HFFc6 (cell line): ENCODE measurements around the gene EML6. TPM values are rescaled to one million over a fixed set of nuclear protein-coding genes. Genes with fewer than 3 reads are reported as not detected.

ENCODE experiments used
- DNase-seq: peaks from one replicate; pipeline ENCODE4 v3.0.0-alpha.2; 2018
- H3K27ac Mint-ChIP-seq: 2 replicates; pipeline ENCODE4 v1.8.0; 2020; ENCODE audit warnings: mild to moderate bottlenecking, mixed read lengths
- H3K27me3 Mint-ChIP-seq: 2 replicates; pipeline ENCODE4 v1.8.0; 2021; ENCODE audit warnings: mild to moderate bottlenecking, moderate library complexity, mixed read lengths; ENCODE audit not compliant: insufficient read depth
- H3K36me3 Mint-ChIP-seq: 2 replicates; pipeline ENCODE4 v1.8.0; 2021; ENCODE audit warnings: low read depth, mixed read lengths
- H3K4me1 Mint-ChIP-seq: 2 replicates; pipeline ENCODE4 v1.8.0; 2020; ENCODE audit warnings: low read depth, mixed read lengths
- H3K4me3 Mint-ChIP-seq: 2 replicates; pipeline ENCODE4 v1.8.0; 2020; ENCODE audit warnings: mild to moderate bottlenecking, moderate library complexity, mixed read lengths
- H3K9me3 Mint-ChIP-seq: 2 replicates; pipeline ENCODE4 v1.8.0; 2020; ENCODE audit warnings: mild to moderate bottlenecking, mixed read lengths
- total RNA-seq, 6 experiments: library from RNA; stranded (reverse); fragmentation: NEBNext Ultra II Directional; extraction: Animal tissue kit (Norgen Biotek cat#: 25700); gene quantifications; 2 replicates in 1 of 6; 3 replicates in 5 of 6; pipeline ENCODE4 v1.2.3, GENCODE V29; 2021
- TF ChIP-seq, protein P1 (sequence below): fragments of 200-600 bp; sonication (generic); IDR thresholded peaks from 2 replicates; pipeline ENCODE4 v1.5.0; 2021; ENCODE audit warnings: antibody characterized with exemption, mild to moderate bottlenecking

Gene EML6
- total RNA-seq, 6 experiments from 2014 or later, result 0.05 to 0.37 (median 0.25) TPM

DNA sequence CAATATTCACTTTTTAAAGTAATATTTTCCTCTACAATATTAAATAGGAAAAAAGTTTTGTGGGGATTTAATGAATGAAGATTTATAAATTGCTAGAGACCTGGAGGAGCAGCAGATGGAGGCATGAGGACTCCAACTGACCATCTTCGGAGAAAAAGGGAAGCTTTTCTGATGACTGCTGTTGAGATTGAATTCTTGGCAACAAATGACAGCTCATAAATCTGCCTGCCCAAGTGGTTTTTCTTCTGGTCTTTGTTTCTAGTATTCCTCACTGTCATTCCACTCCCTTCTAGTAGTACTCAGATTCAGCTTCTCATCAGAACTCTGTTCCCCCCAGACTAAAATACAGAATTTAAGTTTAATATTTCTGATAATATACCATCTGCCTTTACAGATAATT, 157.0 kb downstream of the EML6 start:
- no peaks in the 10 kb centered on the region for H3K9me3 Mint-ChIP-seq
- no peak overlapping the region for H3K27ac Mint-ChIP-seq
- no peak for DNase-seq
- H3K36me3 Mint-ChIP-seq, result no peaks in the 10 kb centered on the region
- H3K27me3 Mint-ChIP-seq, result peaks cover 7% of the 10 kb centered on the region
- no peak overlapping the region for H3K4me3 Mint-ChIP-seq
- TF ChIP-seq, protein P1, sequence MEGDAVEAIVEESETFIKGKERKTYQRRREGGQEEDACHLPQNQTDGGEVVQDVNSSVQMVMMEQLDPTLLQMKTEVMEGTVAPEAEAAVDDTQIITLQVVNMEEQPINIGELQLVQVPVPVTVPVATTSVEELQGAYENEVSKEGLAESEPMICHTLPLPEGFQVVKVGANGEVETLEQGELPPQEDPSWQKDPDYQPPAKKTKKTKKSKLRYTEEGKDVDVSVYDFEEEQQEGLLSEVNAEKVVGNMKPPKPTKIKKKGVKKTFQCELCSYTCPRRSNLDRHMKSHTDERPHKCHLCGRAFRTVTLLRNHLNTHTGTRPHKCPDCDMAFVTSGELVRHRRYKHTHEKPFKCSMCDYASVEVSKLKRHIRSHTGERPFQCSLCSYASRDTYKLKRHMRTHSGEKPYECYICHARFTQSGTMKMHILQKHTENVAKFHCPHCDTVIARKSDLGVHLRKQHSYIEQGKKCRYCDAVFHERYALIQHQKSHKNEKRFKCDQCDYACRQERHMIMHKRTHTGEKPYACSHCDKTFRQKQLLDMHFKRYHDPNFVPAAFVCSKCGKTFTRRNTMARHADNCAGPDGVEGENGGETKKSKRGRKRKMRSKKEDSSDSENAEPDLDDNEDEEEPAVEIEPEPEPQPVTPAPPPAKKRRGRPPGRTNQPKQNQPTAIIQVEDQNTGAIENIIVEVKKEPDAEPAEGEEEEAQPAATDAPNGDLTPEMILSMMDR, result no peak
- peaks cover 6% of the 10 kb centered on the region for H3K4me1 Mint-ChIP-seq

DNA sequence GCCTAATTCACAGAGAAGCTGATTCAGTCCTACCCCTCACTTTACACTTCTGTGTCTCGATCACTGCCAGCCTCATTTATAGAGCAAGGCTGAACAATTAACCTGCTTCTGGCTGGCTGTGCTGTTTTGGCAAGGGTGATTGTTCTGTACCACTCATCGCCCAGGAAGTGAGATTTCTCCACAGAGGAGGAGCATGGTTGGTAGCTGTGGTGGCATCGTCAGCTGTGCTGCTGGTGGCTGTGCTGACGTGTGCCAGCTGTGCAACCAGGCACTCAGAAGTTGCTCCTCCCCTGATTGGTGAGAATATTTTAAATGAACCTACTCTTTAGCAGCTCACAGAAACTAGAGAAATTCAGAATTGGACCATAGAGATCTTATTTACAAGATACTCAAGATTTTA, 158.3 kb downstream of the EML6 start:
- H3K36me3 Mint-ChIP-seq, result no peaks in the 10 kb centered on the region
- no peak overlapping the region for H3K27ac Mint-ChIP-seq
- no peak for DNase-seq
- H3K27me3 Mint-ChIP-seq, result peaks cover 8% of the 10 kb centered on the region
- no peak overlapping the region for H3K4me3 Mint-ChIP-seq
- no peaks in the 10 kb centered on the region; the same call in 1 of the 2 replicates for H3K9me3 Mint-ChIP-seq
- H3K4me1 Mint-ChIP-seq, result peaks cover 5% of the 10 kb centered on the region; the same call in 1 of the 2 replicates
- TF ChIP-seq, protein P1, result no peak

DNA sequence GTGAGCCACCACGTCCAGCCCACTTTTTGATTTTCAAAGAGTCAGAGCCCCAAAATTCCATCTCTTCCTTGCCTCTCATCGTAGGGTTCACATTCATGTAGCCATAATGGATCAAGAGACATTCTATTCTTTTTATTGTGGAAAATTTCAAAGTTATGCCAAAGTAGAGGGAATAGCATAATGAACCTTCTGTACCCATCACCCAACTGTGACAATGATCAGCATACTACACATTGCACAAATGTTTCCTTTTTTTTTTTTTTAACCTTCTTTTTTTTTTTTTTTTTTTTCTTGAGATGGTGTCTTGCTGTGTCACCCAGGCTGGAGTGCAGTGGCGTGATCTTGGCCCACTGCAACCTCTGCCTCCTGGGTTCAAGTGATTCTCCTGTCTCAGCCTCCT, 162.4 kb downstream of the EML6 start:
- H3K27ac Mint-ChIP-seq, result no peak overlapping the region
- H3K4me3 Mint-ChIP-seq, result no peak overlapping the region
- H3K4me1 Mint-ChIP-seq, result no peaks in the 10 kb centered on the region
- TF ChIP-seq, protein P1, result no peak
- H3K27me3 Mint-ChIP-seq, result peaks cover 8% of the 10 kb centered on the region
- no peaks in the 10 kb centered on the region; the same call in 1 of the 2 replicates for H3K9me3 Mint-ChIP-seq
- H3K36me3 Mint-ChIP-seq, result no peaks in the 10 kb centered on the region
- DNase-seq, result no peak

DNA sequence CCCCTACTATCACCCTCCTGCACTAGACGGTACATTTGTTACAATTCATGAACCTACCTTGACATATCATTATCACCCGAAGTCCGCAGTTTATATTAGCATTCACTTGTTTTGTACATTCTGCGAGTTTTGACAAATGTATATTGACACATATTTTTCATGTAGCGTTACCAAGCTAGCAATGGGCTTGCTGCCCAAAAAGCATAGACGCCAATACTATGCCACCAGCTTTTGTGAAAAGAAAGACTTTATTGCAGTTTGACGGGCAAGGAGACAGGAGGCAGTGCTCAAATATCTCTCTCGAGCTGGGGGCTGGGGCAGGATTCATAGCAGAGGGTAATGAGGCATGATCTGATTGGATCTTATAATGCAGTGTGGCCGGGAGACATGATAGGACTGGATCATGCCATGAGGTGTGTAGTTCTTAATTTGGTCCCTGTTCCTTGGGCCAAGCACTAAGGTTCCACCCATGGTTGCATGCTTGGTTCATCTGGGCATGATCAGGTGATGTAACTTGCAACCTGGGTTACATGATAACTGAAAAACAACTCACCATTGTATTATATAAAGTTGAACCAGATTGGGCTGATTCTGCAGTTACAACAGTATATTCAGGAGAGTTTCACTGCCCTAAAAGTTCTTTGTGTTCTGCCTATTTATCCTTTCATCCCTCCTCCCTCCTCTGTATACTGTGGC, 164.5 kb downstream of the EML6 start:
- DNase-seq, result no peak
- Mint-ChIP-seq H3K36me3 (no peaks in the 10 kb centered on the region), H3K27ac (no peak overlapping the region), H3K4me3 (no peak overlapping the region), H3K4me1 (peaks cover 7% of the 10 kb centered on the region), H3K9me3 (no peaks in the 10 kb centered on the region; the same call in 1 of the 2 replicates), H3K27me3 (peaks cover 4% of the 10 kb centered on the region)
- TF ChIP-seq, protein P1, result no peak

DNA sequence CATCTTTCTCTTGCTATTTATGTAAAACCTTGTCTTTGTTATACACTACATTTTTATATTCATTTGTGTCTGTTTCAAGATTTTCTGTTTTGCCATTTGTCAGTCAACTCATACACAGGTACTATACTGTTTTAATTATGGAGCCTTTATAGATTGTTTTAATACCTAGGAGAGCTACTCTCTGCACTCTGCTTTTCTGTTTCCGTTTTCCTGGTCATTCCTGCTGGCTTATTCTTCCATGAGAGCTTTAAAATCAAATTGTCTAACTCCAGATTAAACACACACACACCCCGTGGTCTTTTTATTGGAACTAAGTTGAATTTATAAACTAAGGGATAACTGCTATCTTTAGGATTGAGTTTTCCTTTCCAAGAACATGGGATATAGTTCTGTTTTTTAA, 165.6 kb downstream of the EML6 start:
- no peaks in the 10 kb centered on the region; the same call in 1 of the 2 replicates for H3K9me3 Mint-ChIP-seq
- TF ChIP-seq, protein P1, result no peak
- H3K27me3 Mint-ChIP-seq, result peaks cover 4% of the 10 kb centered on the region
- H3K4me3 Mint-ChIP-seq, result no peak overlapping the region
- DNase-seq, result no peak
- H3K36me3 Mint-ChIP-seq, result no peaks in the 10 kb centered on the region
- no peak overlapping the region for H3K27ac Mint-ChIP-seq
- H3K4me1 Mint-ChIP-seq, result peaks cover 7% of the 10 kb centered on the region
